ENCODE measurements around the gene ANKFN1. TPM values are rescaled to one million over a fixed set of nuclear protein-coding genes. Genes with fewer than 3 reads are reported as not detected.

The ANKFN1 gene
- polyA plus RNA-seq, 2 donors, result 0.08 to 0.09 TPM

DNA sequence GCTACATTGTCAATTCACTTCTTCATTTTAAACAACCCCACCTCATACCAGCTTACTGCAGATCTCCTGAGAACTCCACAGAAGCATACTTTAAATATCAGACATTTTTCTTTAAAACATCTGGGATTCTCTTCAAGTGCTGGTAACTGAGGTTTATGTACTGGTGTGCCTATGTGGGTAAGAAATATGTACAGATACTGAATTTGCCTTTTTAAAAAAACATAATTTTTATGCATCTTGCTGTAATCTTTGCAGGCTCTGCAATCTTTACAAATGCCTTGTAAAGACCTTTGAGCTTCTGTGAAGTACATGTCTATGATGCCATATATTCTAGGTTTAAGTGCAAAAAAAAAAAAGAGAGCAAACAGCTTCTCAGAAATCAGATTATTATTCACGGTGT is 312.6 kb downstream of the ANKFN1 start:
- Histone ChIP-seq H3K27ac (ENCODE audit: low read depth in 2 of 2, low read length in 1 of 2) (no peak overlapping the region), H3K36me3 (ENCODE audit: control insufficient read depth in 2 of 2, insufficient read depth in 2 of 2, low read length in 1 of 2) (no peaks in the 10 kb centered on the region), H3K4me1 (ENCODE audit: control insufficient read depth in 2 of 2, insufficient read depth in 2 of 2, low read length in 1 of 2) (no peaks in the 10 kb centered on the region), H3K27me3 (ENCODE audit: control insufficient read depth in 1 of 2, insufficient read depth in 2 of 2, low read length in 2 of 2) (no peaks in the 10 kb centered on the region), H3K9me3 (ENCODE audit: control insufficient read depth in 2 of 2, insufficient read depth in 1 of 2, low read depth in 1 of 2, low read length in 1 of 2) (no peaks in the 10 kb centered on the region), H3K4me3 (ENCODE audit: low read depth in 1 of 2, low read length in 2 of 2) (no peak overlapping the region)
- 77 to 79% methylated on average over 1 of the region's 1 CpG for WGBS, 2 donors

DNA sequence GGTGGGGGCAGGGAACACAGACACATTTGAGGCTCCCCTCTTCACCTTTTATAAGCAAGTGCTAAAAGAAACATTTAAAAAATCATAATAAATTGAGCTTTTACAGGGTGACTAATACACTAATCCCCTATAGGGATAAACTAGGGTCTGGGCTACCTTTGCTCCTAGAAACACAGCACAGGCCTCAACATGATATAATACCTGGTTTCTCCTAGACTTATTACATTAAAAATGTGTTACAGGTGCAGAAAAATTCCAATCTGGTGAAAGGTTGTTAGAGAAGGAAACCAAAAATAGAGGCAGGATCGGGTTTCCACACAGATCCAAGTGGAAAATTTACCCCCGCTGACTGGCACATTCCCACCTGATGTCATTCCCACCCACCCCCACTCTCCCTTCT is 315.6 kb downstream of the ANKFN1 start:
- WGBS, 2 donors, result 47 to 57% methylated on average over 2 of the region's 2 CpGs
- Histone ChIP-seq H3K27me3 (ENCODE audit: control insufficient read depth in 1 of 2, insufficient read depth in 2 of 2, low read length in 2 of 2) (no peaks in the 10 kb centered on the region), H3K9me3 (ENCODE audit: control insufficient read depth in 2 of 2, insufficient read depth in 1 of 2, low read depth in 1 of 2, low read length in 1 of 2) (no peaks in the 10 kb centered on the region), H3K27ac (ENCODE audit: low read depth in 2 of 2, low read length in 1 of 2) (no peak overlapping the region), H3K4me1 (ENCODE audit: control insufficient read depth in 2 of 2, insufficient read depth in 2 of 2, low read length in 1 of 2) (no peaks in the 10 kb centered on the region), H3K4me3 (ENCODE audit: low read depth in 1 of 2, low read length in 2 of 2) (no peak overlapping the region), H3K36me3 (ENCODE audit: control insufficient read depth in 2 of 2, insufficient read depth in 2 of 2, low read length in 1 of 2) (no peaks in the 10 kb centered on the region)

DNA sequence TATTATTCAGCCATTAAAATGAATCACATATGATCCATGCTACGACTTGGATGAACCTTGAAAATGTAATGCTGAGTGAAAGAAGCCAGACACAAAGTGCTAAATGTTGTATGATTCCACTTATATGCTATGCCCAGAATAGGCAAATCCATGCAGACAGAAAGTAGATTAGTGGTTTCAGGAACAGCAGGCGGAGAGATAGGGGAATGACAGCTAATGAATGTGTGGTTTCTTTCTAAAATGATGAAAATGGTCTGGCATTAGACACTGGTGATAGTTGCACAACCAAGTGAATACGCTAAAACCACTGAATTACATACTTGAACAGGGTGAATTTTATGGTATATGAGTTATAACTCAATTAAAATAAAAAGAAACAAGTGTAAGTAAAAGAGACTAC is 318.4 kb downstream of the ANKFN1 start:
- Histone ChIP-seq H3K36me3 (ENCODE audit: control insufficient read depth in 2 of 2, insufficient read depth in 2 of 2, low read length in 1 of 2) (no peaks in the 10 kb centered on the region), H3K27ac (ENCODE audit: low read depth in 2 of 2, low read length in 1 of 2) (no peak overlapping the region), H3K27me3 (ENCODE audit: control insufficient read depth in 1 of 2, insufficient read depth in 2 of 2, low read length in 2 of 2) (no peaks in the 10 kb centered on the region), H3K4me1 (ENCODE audit: control insufficient read depth in 2 of 2, insufficient read depth in 2 of 2, low read length in 1 of 2) (no peaks in the 10 kb centered on the region), H3K9me3 (ENCODE audit: control insufficient read depth in 2 of 2, insufficient read depth in 1 of 2, low read depth in 1 of 2, low read length in 1 of 2) (no peaks in the 10 kb centered on the region), H3K4me3 (ENCODE audit: low read depth in 1 of 2, low read length in 2 of 2) (no peak overlapping the region)
- WGBS, 2 donors, result 87% methylated on average over 3 of the region's 3 CpGs

DNA sequence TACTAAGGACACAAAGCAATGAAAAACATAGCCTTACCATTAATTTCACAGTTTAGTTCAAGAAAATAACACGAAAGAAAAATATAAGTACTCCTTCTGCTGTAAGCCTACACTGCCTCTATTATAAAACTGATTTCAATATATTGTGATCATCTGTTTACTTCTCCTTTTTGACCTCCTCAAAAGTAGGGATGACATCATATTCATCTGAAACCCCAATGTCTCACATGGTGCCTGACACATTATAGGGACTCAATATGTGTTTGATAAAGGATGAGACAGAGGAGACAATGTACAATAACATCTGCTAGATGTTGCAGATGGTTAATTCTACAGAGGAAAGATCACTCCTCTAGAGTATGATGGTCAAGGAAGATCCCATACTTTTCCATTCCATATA is 321.8 kb downstream of the ANKFN1 start:
- H3K27ac ChIP-seq (ENCODE audit: low read depth in 2 of 2, low read length in 1 of 2), result no peak overlapping the region
- H3K36me3 ChIP-seq (ENCODE audit: control insufficient read depth in 2 of 2, insufficient read depth in 2 of 2, low read length in 1 of 2), result no peaks in the 10 kb centered on the region
- 74 to 86% methylated on average over 1 of the region's 1 CpG for WGBS, 2 donors
- H3K9me3 ChIP-seq (ENCODE audit: control insufficient read depth in 2 of 2, insufficient read depth in 1 of 2, low read depth in 1 of 2, low read length in 1 of 2), result no peaks in the 10 kb centered on the region
- H3K27me3 ChIP-seq (ENCODE audit: control insufficient read depth in 1 of 2, insufficient read depth in 2 of 2, low read length in 2 of 2), result no peaks in the 10 kb centered on the region
- no peaks in the 10 kb centered on the region for H3K4me1 ChIP-seq (ENCODE audit: control insufficient read depth in 2 of 2, insufficient read depth in 2 of 2, low read length in 1 of 2)
- no peak overlapping the region for H3K4me3 ChIP-seq (ENCODE audit: low read depth in 1 of 2, low read length in 2 of 2)

DNA sequence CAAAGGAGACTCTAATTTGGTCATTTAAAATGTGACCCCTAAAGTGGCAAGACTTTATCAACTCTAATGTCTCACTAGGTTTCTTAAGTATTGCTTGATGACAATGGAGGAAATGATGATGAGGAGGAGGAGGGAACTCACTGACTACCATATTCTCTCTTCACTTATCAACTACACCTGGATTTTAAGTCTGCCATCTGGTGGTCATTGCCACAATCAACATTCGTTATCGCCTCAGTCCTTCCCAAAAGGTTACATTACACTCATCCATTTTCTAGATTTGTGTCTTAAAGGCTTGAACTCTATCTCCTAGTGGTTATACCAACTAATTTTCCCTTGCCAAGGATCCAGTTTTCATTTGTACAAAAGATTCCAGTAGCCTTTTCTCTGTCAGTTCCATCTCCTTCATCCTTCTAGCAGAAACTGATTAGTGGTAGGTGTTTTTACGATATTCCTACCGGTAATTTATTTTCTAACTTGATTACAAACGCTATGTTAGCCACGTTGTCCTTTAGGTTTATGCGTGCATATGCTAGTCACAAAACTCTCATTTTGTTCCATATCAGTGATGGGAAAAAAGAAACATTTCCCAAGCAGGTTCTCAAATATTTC is 325.7 kb downstream of the ANKFN1 start:
- WGBS, 2 donors, result 75 to 76% methylated on average over 7 of the region's 7 CpGs
- Histone ChIP-seq H3K4me1 (ENCODE audit: control insufficient read depth in 2 of 2, insufficient read depth in 2 of 2, low read length in 1 of 2) (no peaks in the 10 kb centered on the region), H3K27ac (ENCODE audit: low read depth in 2 of 2, low read length in 1 of 2) (no peak overlapping the region), H3K27me3 (ENCODE audit: control insufficient read depth in 1 of 2, insufficient read depth in 2 of 2, low read length in 2 of 2) (no peaks in the 10 kb centered on the region), H3K4me3 (ENCODE audit: low read depth in 1 of 2, low read length in 2 of 2) (no peak overlapping the region), H3K9me3 (ENCODE audit: control insufficient read depth in 2 of 2, insufficient read depth in 1 of 2, low read depth in 1 of 2, low read length in 1 of 2) (no peaks in the 10 kb centered on the region), H3K36me3 (ENCODE audit: control insufficient read depth in 2 of 2, insufficient read depth in 2 of 2, low read length in 1 of 2) (no peaks in the 10 kb centered on the region)

DNA sequence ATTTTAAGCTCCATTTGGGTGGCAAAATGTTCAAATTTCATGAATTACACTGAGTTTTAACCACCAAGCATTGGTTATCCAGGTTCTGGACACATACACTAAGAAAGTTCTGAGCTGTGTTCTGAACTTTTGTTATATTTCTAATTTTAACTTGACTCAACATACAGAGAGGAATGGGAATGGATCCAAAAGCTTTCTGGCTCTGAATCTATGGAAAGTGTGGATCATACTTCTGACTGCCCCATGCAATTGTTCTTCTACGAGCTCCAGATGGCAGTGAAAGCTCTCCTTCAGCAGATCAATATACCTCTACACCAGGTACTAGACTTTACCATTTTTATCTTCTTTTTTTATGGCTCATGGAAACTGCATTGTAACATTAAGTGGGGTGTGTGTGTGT is 327.2 kb downstream of the ANKFN1 start:
- WGBS, 2 donors, result 14 to 28% methylated on average over 1 of the region's 1 CpG
- H3K36me3 ChIP-seq (ENCODE audit: control insufficient read depth in 2 of 2, insufficient read depth in 2 of 2, low read length in 1 of 2), result no peaks in the 10 kb centered on the region
- H3K27me3 ChIP-seq (ENCODE audit: control insufficient read depth in 1 of 2, insufficient read depth in 2 of 2, low read length in 2 of 2), result no peaks in the 10 kb centered on the region
- no peaks in the 10 kb centered on the region for H3K4me1 ChIP-seq (ENCODE audit: control insufficient read depth in 2 of 2, insufficient read depth in 2 of 2, low read length in 1 of 2)
- no peak overlapping the region for H3K4me3 ChIP-seq (ENCODE audit: low read depth in 1 of 2, low read length in 2 of 2)
- H3K9me3 ChIP-seq (ENCODE audit: control insufficient read depth in 2 of 2, insufficient read depth in 1 of 2, low read depth in 1 of 2, low read length in 1 of 2), result no peaks in the 10 kb centered on the region
- H3K27ac ChIP-seq (ENCODE audit: low read depth in 2 of 2, low read length in 1 of 2), result no peak overlapping the region

DNA sequence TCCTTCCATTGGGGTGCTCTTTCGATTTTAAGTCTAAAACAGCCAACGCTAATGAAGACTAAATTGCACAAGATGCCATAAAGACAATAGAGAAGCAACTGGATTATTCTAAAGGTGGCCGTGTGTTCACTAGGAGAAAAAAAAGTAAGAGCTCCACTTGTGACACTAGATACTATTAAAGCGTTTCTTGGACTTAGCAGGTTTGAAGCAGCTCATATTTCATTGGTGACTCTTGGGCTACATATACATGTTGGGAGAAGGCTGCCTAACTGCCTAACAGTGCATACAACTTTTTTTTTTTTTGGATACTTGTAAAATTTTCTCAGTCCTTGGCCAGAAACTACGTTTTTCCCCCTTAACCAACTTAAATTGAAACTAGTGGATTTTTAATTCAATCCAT is 328.4 kb downstream of the ANKFN1 start:
- H3K27ac ChIP-seq (ENCODE audit: low read depth in 2 of 2, low read length in 1 of 2), result no peak overlapping the region
- no peaks in the 10 kb centered on the region for H3K4me1 ChIP-seq (ENCODE audit: control insufficient read depth in 2 of 2, insufficient read depth in 2 of 2, low read length in 1 of 2)
- no peaks in the 10 kb centered on the region for H3K9me3 ChIP-seq (ENCODE audit: control insufficient read depth in 2 of 2, insufficient read depth in 1 of 2, low read depth in 1 of 2, low read length in 1 of 2)
- WGBS, 2 donors, result 76 to 81% methylated on average over 5 of the region's 5 CpGs
- no peaks in the 10 kb centered on the region for H3K27me3 ChIP-seq (ENCODE audit: control insufficient read depth in 1 of 2, insufficient read depth in 2 of 2, low read length in 2 of 2)
- no peak overlapping the region for H3K4me3 ChIP-seq (ENCODE audit: low read depth in 1 of 2, low read length in 2 of 2)
- no peaks in the 10 kb centered on the region for H3K36me3 ChIP-seq (ENCODE audit: control insufficient read depth in 2 of 2, insufficient read depth in 2 of 2, low read length in 1 of 2)

DNA sequence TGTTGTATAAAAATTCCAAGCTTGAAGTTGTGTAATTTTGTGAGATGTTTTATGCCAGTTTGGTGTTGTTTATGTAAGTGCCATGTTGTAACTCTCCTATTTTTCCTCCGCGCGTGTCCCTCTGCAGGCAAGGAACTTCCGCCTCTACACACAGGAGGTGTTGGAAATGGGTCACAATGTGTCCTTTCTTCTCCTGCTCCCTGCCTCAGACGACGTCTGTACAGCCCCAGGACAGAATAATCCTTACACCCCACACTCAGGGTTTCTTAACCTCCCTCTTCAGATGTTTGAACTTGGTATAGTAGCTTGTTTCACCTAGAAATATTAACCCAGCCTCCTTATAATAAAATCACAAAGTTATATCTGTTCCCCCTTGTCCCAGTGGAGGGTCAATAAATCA is 329.0 kb downstream of the ANKFN1 start:
- H3K27ac ChIP-seq (ENCODE audit: low read depth in 2 of 2, low read length in 1 of 2), result no peak overlapping the region
- H3K4me1 ChIP-seq (ENCODE audit: control insufficient read depth in 2 of 2, insufficient read depth in 2 of 2, low read length in 1 of 2), result no peaks in the 10 kb centered on the region
- no peak overlapping the region for H3K4me3 ChIP-seq (ENCODE audit: low read depth in 1 of 2, low read length in 2 of 2)
- H3K9me3 ChIP-seq (ENCODE audit: control insufficient read depth in 2 of 2, insufficient read depth in 1 of 2, low read depth in 1 of 2, low read length in 1 of 2), result no peaks in the 10 kb centered on the region
- no peaks in the 10 kb centered on the region for H3K36me3 ChIP-seq (ENCODE audit: control insufficient read depth in 2 of 2, insufficient read depth in 2 of 2, low read length in 1 of 2)
- WGBS, 2 donors, result 82 to 90% methylated on average over 6 of the region's 6 CpGs
- no peaks in the 10 kb centered on the region for H3K27me3 ChIP-seq (ENCODE audit: control insufficient read depth in 1 of 2, insufficient read depth in 2 of 2, low read length in 2 of 2)

DNA sequence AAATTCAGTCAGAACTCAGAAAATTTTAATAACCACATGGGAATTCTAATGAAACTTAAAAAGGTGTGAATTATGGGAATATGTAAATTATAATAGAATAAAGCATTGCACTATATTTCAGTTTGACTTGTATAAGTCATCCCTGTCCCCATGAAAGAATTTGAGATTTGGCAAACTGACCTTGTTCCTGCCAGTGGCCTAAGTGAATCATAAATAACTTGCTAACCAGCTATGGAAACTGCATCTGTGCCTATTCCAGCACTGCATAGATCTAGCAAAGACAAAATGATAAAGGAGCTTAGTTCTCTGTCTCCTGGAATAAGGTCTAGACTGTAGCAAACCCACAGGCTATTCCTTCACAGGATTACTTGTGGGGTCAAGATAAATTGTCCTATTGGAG is 333.5 kb downstream of the ANKFN1 start:
- Histone ChIP-seq H3K36me3 (ENCODE audit: control insufficient read depth in 2 of 2, insufficient read depth in 2 of 2, low read length in 1 of 2) (no peaks in the 10 kb centered on the region), H3K27ac (ENCODE audit: low read depth in 2 of 2, low read length in 1 of 2) (no peak overlapping the region), H3K9me3 (ENCODE audit: control insufficient read depth in 2 of 2, insufficient read depth in 1 of 2, low read depth in 1 of 2, low read length in 1 of 2) (no peaks in the 10 kb centered on the region), H3K4me1 (ENCODE audit: control insufficient read depth in 2 of 2, insufficient read depth in 2 of 2, low read length in 1 of 2) (no peaks in the 10 kb centered on the region), H3K27me3 (ENCODE audit: control insufficient read depth in 1 of 2, insufficient read depth in 2 of 2, low read length in 2 of 2) (no peaks in the 10 kb centered on the region), H3K4me3 (ENCODE audit: low read depth in 1 of 2, low read length in 2 of 2) (no peak overlapping the region)

DNA sequence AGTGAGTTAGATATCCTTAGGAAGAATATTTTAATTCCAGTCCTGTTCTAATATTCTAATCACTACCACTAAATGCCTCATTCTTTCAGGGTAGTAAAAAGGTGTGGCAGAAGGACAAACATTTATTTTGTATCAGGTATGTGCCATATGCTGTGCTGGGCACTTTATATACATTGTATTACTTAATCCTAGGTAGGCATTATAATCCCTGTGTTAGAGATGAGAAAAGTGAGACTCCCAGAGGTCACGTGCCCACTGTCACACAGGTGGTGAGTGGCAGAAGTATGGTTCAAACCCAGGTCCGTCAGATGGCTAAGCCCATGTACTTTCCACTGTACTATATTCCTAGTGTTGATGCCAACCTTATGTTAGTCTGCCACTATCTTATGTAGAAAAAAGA is 335.5 kb downstream of the ANKFN1 start:
- no peaks in the 10 kb centered on the region for H3K9me3 ChIP-seq (ENCODE audit: control insufficient read depth in 2 of 2, insufficient read depth in 1 of 2, low read depth in 1 of 2, low read length in 1 of 2)
- WGBS, 2 donors, result 77 to 82% methylated on average over 2 of the region's 2 CpGs
- H3K36me3 ChIP-seq (ENCODE audit: control insufficient read depth in 2 of 2, insufficient read depth in 2 of 2, low read length in 1 of 2), result no peaks in the 10 kb centered on the region
- no peaks in the 10 kb centered on the region for H3K4me1 ChIP-seq (ENCODE audit: control insufficient read depth in 2 of 2, insufficient read depth in 2 of 2, low read length in 1 of 2)
- H3K27ac ChIP-seq (ENCODE audit: low read depth in 2 of 2, low read length in 1 of 2), result no peak overlapping the region
- H3K4me3 ChIP-seq (ENCODE audit: low read depth in 1 of 2, low read length in 2 of 2), result no peak overlapping the region
- H3K27me3 ChIP-seq (ENCODE audit: control insufficient read depth in 1 of 2, insufficient read depth in 2 of 2, low read length in 2 of 2), result no peaks in the 10 kb centered on the region
